Activated naive CD4-positive, alpha-beta T cell treated with anti-CD3 and anti-CD28 coated beads, Interleukin-2, amount 50 U/mL, for 24 hours (primary cell): ENCODE results near the gene KRT15.

Experiments used
- H3K27ac Mint-ChIP-seq: one replicate; pipeline ENCODE4 v1.8.0; 2021; ENCODE audit warnings: mild to moderate bottlenecking, mixed read lengths
- H3K27me3 Mint-ChIP-seq: one replicate; pipeline ENCODE4 v1.8.0; 2021; ENCODE audit warnings: mixed read lengths
- H3K36me3 Mint-ChIP-seq: one replicate; pipeline ENCODE4 v1.8.0; 2021; ENCODE audit warnings: mixed read lengths
- H3K4me1 Mint-ChIP-seq: one replicate; pipeline ENCODE4 v1.8.0; 2021; ENCODE audit warnings: mixed read lengths
- H3K4me3 Mint-ChIP-seq: one replicate; pipeline ENCODE4 v1.8.0; 2021; ENCODE audit warnings: mild to moderate bottlenecking, mixed read lengths
- H3K9me3 Mint-ChIP-seq: one replicate; pipeline ENCODE4 v1.8.0; 2021; ENCODE audit warnings: mixed read lengths

KRT15 gene

DNA sequence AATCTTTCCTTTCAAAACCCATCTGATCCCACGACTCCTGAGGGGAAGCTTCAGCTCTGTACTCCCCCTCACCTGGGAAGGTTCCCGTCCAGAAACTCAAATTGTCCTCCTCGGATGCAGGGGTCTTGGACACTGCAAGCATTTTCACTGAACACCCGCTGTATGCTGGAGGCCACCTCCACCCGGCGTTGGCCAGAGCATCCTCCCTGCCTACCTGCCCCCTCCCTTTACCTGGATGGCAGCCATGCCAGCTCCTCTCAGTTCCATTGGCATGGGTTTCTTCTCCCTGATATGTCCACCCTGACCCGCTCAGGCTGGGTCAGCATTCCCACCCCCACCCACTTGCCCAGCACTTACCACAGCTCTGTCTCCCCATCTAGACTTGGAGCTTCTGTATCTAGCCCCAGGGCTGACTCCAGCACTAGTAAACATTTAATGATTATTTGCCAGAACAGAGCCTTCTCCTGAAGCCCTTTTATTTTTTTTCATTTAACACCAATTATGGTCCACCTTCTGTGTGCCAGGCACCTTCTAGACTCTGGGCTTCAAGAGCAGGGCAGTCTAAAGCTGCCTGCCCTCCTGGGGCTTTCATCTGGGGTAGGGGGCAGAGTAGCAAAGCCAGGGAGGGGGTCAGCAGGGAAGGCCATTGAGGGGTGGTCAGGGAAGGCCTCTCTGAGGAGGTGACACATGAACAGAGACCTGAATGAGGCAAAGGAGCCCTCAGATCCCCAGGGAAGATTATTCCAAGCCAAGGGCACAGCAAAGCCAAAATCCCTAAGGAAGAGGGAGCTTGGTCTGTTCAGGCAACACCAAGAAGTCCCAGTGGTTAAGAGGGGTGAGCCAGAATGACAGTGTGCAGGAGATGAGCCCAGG, 18.3 kb upstream of the KRT15 start:
- H3K27ac Mint-ChIP-seq: no peak overlapping the region

DNA sequence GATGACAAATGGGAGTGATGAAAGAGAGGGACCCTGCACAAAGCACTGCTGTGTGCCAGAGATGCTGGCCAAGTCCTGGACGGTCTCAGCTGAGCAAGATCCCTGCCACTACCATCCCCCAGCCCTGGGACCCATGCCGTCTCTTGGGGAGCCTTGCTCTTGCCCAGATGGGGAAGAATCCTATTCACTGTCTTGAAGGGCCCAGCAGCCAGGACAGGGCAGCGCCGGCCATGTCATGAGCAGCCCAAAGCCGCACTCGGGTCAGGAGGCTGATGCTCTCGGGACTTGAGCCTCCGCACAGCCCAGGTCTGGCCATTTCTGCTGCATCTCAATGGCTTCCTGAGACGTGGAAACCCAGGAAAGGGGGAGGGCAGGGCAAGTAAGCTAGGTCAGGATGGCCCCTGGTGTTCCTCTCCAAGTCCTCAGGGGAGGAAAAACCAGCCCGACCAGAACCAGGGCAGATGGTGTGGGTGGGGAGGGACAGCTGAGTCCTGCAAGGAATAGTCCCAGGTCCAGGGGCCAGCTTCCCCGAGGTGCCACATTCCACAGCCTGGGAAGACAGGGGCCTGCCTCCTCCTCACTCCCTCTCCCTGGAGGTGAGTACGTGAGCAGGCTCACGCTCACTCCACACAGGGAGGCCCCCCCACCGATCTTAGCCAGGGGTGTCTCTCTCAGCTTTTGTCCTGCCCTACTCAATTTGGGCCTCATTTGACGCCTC, 17.2 kb upstream of the KRT15 start:
- Mint-ChIP-seq H3K4me1 (no peaks in the 10 kb centered on the region), H3K9me3 (no peaks in the 10 kb centered on the region), H3K27ac (no peak overlapping the region), H3K4me3 (no peak overlapping the region), H3K27me3 (peaks cover 6% of the 10 kb centered on the region), H3K36me3 (no peaks in the 10 kb centered on the region)

More for the DNA sequence above, 18.3 kb upstream of the KRT15 start:
- no peaks in the 10 kb centered on the region for H3K9me3 Mint-ChIP-seq
- H3K27me3 Mint-ChIP-seq: peaks cover 3% of the 10 kb centered on the region
- no peaks in the 10 kb centered on the region for H3K36me3 Mint-ChIP-seq
- no peaks in the 10 kb centered on the region for H3K4me1 Mint-ChIP-seq
- no peak overlapping the region for H3K4me3 Mint-ChIP-seq

DNA sequence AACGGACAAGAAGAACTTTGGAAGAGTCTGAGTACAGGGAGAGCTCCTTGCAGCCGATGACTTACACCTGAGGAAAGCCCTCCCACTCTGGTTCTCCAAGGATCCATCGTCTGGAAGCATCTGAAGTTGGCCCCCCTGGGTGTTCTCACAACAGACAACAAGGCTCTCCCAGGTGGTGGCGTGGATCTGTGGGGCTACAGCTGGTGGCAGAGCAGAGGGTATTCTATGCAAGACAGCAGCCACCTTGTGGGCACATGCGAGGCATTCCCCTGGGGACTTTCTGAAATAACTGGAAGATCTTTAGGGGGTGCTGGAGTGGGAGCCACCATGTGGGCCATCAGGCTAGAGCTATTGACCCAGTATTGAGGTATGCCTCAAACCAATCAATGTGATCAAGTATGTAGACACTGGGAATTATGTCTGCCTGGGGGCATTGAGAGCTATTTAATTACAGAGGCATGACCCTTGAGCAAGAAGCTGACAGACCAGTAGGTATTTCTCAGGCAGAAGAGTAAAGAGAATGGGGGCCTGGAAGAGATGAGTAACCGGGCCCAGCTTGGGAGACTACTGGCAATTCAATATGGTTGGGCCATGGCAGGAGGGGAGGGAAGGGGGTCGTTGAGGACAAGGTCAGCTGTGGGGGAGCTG, 16.3 kb upstream of the KRT15 start:
- Mint-ChIP-seq H3K4me3 (no peak overlapping the region), H3K27ac (no peak overlapping the region), H3K4me1 (no peaks in the 10 kb centered on the region), H3K9me3 (no peaks in the 10 kb centered on the region), H3K27me3 (peaks cover 7% of the 10 kb centered on the region), H3K36me3 (no peaks in the 10 kb centered on the region)

DNA sequence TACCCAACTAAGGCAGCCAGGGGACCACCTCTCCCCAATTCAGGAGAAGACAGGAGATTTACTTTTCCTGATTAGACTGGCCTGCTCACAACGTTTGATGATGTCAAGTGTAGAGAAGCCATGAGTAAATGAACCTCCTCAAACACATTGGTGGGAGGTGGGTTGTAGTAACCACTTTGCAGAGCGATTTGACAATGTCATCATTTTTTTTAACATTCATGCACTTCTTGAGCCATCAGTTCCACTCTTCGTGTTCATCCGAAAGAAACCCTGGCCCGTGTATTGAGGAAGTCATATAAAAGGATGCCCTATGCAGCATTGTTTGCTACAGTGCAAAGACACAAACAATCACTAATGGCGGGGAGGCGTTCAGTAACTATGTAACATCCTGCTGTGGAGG, 14.9 kb upstream of the KRT15 start:
- Mint-ChIP-seq H3K27me3 (peaks cover 18% of the 10 kb centered on the region), H3K27ac (no peak overlapping the region)

DNA sequence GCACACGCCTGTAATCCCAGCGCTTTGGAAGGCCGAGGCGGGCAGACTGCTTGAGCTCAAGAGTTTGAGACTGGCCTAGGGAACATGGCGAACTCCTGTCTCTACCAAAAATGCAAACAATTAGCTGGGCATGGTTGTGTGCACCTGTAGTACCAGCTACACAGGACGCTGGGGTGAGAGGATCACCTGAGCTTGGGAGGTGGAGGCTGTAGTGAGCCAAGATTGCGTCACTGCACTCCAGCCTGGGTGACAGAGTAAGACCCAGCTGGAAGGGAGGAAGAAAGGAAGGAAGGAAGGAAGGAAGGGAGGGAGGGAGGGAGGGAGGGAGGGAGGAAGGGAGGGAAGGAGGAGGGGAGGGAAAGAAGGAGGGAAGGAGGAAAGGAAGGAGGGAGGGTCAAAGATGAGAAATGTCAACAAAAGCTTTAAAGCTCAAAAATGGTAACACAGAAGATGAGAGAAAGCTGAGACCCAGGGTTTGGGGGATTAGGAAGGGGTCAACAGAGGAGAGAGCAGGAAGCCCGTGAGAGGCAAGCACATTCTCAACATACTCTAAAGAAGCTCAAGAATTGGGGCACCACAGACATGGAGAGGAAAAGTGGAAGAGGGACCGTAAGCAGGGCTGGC, 14.4 kb upstream of the KRT15 start:
- Mint-ChIP-seq H3K27me3 (peaks cover 22% of the 10 kb centered on the region), H3K4me1 (peaks cover 4% of the 10 kb centered on the region), H3K36me3 (no peaks in the 10 kb centered on the region), H3K4me3 (no peak overlapping the region), H3K27ac (no peak overlapping the region), H3K9me3 (no peaks in the 10 kb centered on the region)

More for the DNA sequence above, 14.9 kb upstream of the KRT15 start:
- H3K36me3 Mint-ChIP-seq: no peaks in the 10 kb centered on the region
- no peak overlapping the region for H3K4me3 Mint-ChIP-seq
- H3K9me3 Mint-ChIP-seq: no peaks in the 10 kb centered on the region
- no peaks in the 10 kb centered on the region for H3K4me1 Mint-ChIP-seq

DNA sequence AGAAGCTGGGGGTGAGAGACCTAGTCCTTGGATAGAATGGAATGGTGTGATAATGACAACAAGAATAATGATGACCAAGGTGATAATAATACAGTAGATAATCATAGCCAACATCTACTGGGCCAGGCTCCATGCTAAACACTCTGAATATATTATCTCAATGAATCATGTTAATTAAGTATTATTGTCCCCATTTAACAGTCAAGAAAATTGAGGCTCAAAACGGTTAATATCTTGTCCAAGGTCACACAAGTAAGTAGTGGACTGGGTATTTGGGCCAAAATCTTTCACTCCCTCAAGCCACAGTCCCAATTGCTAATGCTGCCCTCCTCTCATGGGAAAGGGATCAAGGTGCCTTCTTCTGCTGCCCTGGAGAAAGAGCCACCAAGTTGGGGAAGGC, 13.3 kb upstream of the KRT15 start:
- Mint-ChIP-seq H3K36me3 (no peaks in the 10 kb centered on the region), H3K27me3 (peaks cover 25% of the 10 kb centered on the region), H3K9me3 (no peaks in the 10 kb centered on the region), H3K4me1 (peaks cover 7% of the 10 kb centered on the region), H3K27ac (no peak overlapping the region), H3K4me3 (no peak overlapping the region)

DNA sequence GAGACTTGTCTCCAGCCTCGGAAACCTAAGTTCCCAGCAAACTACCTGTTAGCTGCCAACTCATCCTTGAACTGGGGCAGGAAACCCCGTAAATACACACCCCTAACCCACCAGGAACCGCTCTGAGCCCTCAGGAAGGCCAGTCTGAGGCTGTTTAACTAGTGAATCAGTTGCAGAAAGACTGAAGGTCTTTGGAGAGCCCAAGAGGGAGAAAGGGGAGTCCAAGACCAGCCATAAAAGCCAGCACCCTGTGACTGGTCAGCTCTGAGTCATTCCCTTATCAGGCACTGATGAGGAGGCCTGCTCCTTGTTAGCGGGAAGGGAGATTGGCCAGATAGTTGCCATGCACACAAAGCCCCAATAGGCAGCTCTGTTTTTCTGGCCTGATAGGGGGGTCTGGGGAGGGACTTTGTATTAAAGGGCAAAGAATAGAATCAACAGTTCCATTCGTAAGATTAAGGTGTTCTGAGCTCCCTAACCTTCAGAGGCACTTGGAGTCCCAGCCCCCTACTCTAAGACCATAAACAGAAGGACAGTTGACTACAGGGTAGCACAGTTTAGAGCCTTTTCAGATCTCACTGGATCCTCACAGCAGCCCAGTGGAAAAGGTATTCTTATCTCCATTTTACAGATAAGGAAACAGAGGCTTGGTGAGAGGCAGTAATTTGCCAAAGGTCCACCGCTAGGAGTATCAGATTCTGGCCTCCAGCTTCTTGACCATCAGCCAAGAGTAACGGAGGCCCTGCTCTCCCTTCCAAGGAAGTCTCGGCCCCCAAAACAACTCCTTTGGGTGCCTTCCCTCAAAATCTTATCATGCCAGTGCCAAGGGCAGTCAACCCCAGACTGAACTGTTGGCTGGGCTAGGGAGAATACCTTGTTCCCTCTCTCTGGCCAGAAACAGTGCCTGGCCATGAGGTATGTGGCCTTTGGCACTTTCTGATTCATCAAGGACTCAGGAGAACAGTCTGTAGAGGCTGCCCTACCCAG, 11.7 kb upstream of the KRT15 start:
- peaks cover 28% of the 10 kb centered on the region for H3K27me3 Mint-ChIP-seq
- H3K9me3 Mint-ChIP-seq: no peaks in the 10 kb centered on the region

DNA sequence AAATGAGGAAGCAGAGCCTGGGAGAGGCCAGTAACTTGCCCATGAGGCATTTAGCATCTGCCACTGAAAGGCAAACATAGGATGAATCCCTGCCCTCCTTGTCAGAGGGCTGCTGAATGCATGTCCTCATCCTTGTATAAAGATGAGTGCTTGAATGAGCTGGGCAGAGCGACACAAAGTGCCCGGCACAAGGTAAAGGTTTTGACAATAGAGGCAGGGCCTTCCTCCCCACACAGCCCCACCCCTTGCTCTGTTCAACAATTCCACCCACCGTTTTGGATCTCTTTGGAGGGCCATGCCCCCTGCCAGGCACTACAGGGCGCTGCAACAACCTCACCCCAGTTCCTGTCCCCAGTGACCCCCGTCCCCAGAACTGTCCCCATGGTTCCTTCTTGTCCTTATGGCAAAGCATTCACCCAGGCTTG, 10.8 kb upstream of the KRT15 start:
- H3K36me3 Mint-ChIP-seq: no peaks in the 10 kb centered on the region
- H3K9me3 Mint-ChIP-seq: no peaks in the 10 kb centered on the region
- H3K4me1 Mint-ChIP-seq: peaks cover 10% of the 10 kb centered on the region
- H3K4me3 Mint-ChIP-seq: peak overlapping the region; percentile 62
- H3K27me3 Mint-ChIP-seq: peaks cover 27% of the 10 kb centered on the region
- no peak overlapping the region for H3K27ac Mint-ChIP-seq

More for the DNA sequence above, 11.7 kb upstream of the KRT15 start:
- Mint-ChIP-seq H3K27ac (no peak overlapping the region), H3K4me3 (no peak overlapping the region), H3K36me3 (no peaks in the 10 kb centered on the region), H3K4me1 (peaks cover 10% of the 10 kb centered on the region)

DNA sequence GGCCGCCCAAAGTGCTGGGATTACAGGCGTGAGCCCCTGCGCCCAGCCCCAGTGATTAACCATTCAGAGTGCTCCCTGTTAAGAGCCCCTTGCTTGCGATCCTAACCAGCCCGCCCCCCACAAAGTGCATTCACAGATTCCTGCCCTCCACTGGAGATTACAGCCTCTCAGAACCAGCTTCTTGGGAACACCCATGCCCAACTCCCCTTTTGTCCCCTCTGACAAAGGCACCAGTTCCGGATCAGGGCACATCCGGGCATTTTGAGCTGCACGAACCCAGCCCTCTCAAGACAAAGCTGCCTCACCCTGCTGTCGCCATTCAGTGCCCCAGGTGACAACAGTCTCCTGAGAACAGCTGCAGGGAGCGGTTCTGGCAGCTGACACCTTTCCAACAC, 10.3 kb upstream of the KRT15 start:
- no peaks in the 10 kb centered on the region for H3K9me3 Mint-ChIP-seq
- no peaks in the 10 kb centered on the region for H3K36me3 Mint-ChIP-seq
- H3K27ac Mint-ChIP-seq: no peak overlapping the region
- peaks cover 10% of the 10 kb centered on the region for H3K4me1 Mint-ChIP-seq
- peaks cover 27% of the 10 kb centered on the region for H3K27me3 Mint-ChIP-seq
- H3K4me3 Mint-ChIP-seq: peak overlapping the region; percentile 62

DNA sequence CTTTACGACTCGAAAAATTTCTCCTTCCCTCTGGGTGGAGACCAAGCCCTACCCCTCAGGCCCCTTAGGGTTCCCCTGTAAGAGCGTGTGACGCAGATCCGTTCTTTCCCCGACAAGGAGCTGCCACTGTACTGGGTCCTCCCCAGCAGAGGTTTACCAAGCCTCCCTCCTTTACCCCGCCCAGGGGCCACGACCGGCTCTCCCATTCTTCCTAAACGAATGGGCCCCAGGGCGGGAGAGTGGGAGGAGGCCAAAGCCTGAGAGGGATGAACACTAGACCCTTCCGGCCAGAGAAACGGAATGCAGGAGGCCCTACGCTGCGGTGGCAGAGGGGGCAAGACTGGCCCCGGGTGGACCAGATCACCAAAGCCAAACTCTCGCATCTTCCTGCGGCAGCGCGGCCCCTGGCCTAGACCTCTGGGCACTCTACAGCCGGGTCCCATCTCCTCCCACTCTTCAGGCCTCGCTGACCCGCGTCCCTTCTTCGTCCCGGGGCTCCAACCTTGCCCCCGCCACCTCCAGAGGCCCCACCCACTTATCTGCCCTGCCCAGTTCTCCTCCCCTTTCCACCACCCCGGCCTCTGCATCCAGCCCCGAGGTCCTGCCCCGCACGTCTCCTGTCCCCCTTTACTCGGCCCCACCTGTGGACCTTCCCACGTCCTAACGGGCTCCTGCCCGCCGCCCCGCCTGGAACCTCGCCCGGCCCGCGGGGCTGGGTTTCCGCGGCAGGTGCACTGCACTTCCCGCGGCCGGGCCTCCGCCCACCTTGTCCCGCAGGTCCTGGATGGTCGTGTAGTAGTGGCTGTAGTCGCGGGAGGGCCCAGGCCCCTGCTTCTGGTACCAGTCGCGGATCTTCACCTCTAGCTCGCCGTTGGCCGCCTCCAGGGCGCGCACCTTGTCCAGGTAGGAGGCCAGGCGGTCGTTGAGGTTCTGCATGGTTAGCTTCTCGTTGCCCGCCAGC, 8.7 kb upstream of the KRT15 start:
- no peak overlapping the region for H3K27ac Mint-ChIP-seq
- H3K27me3 Mint-ChIP-seq: peaks cover 27% of the 10 kb centered on the region
- no peaks in the 10 kb centered on the region for H3K9me3 Mint-ChIP-seq
- peak overlapping the region; percentile 57 for H3K4me3 Mint-ChIP-seq
- peaks cover 10% of the 10 kb centered on the region for H3K4me1 Mint-ChIP-seq
- H3K36me3 Mint-ChIP-seq: no peaks in the 10 kb centered on the region

DNA sequence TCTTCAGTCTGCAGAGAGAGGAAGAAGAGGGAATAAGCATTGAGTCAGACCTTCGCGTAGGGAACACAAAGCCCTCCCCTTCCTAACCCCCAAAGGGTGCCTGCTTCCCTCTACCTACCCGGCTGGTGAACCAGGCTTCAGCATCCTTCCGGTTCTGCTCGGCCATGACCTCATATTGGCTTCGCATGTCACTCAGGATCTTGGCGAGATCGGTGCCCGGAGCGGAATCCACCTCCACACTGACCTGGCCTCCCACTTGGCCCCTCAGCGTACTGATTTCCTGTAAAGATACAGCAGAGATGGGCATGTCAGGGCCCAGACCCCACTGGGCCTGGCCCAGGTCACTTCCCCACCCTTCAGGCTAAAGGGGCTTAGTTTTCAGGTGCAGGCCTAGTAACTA, 5.6 kb upstream of the KRT15 start:
- Mint-ChIP-seq H3K9me3 (no peaks in the 10 kb centered on the region), H3K4me1 (peaks cover 10% of the 10 kb centered on the region), H3K27ac (no peak overlapping the region), H3K27me3 (peaks cover 17% of the 10 kb centered on the region), H3K4me3 (no peak overlapping the region), H3K36me3 (no peaks in the 10 kb centered on the region)

DNA sequence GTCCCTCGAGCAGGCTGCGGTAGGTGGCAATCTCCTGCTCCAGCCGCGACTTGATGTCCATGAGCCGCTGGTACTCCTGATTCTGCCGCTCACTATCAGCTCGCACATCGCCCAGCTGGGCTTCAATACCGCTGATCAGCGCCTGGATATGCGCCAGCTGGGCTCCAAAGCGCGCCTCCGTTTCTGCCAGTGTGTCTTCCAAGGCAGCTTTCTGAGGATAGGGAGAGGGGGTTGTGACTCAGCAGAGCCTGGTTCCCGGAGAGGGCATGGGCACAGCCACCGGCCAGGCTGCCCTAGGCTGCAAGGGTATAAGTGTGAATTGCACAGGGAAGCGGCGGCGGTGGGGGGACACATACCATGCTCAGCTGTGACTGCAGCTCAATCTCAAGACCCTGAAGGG, 5.1 kb upstream of the KRT15 start:
- no peak overlapping the region for H3K4me3 Mint-ChIP-seq
- no peaks in the 10 kb centered on the region for H3K36me3 Mint-ChIP-seq
- H3K9me3 Mint-ChIP-seq: no peaks in the 10 kb centered on the region
- no peak overlapping the region for H3K27ac Mint-ChIP-seq
- H3K27me3 Mint-ChIP-seq: peaks cover 12% of the 10 kb centered on the region
- H3K4me1 Mint-ChIP-seq: peaks cover 10% of the 10 kb centered on the region

DNA sequence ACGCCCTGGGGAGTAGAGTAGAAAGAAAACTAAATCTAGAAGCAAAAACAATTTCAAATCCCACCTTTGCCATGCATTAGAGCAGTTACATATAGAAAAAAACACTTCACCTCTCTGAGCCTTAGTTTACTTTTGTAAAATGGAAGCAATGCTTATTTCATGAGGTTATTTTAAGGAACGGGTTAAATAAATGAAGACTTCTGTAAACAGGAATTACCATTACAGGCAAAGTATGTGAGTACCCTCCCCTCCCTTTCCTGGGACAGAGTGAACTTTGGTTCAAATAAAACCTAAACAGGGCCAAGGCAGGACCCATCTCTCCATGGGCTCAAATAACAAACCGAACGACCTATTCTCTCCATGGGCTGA, 4.5 kb upstream of the KRT15 start:
- peaks cover 8% of the 10 kb centered on the region for H3K27me3 Mint-ChIP-seq
- H3K4me3 Mint-ChIP-seq: no peak overlapping the region
- H3K4me1 Mint-ChIP-seq: peaks cover 6% of the 10 kb centered on the region
- H3K27ac Mint-ChIP-seq: no peak overlapping the region
- no peaks in the 10 kb centered on the region for H3K36me3 Mint-ChIP-seq
- no peaks in the 10 kb centered on the region for H3K9me3 Mint-ChIP-seq
